Activated CD8-positive, alpha-beta memory T cell treated with anti-CD3 and anti-CD28 coated beads for 48 hours (primary cell): ENCODE data around the gene SEPHS1.

ENCODE experiments used
- DNase-seq, 3 experiments: peaks; one replicate each; pipeline ENCODE4 v3.0.0-alpha.2; 2020; ENCODE audit warnings: low read depth in 2 of 3, low spot score in 2 of 3

SEPHS1 gene

DNA sequence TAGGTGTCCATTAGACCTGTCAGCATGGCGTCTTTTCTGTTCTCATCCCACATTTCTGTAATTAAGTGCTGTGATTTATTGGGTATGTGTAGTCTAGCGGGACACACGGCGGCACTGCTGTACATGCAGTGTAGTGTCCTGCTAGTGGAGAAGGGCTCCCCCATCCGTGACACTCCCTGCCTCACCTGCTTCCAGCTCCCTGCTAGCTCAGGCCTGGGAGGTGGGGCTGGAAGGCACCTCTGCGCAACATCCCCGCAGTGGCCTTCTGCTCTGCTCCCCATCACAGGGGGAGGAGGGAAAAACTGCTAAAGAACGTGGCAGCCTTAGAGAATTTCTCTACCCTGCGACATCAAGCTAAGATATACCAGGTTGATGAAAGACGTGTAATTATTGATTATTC, 19.5 kb downstream of the SEPHS1 start:
- no peak for DNase-seq

DNA sequence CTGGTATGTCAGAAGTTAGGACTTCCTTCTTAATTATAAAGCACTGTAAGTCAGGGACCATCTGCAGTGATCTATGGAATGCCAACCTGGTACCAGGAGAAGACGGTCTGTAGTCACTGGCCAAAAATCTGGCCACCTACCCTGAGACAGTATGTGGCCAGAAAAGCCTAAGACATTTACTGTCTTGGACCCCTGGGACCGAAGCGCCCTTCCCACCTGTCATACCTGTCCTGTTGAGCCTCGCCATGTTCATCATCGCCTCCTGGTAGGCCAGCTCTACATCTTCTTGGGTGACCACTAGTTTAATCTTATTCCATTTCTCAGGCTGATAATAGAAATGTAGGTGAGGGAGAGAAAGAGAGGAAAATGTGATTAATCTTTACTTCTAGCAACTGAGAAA, 20.0 kb downstream of the SEPHS1 start:
- DNase-seq, result no peak

DNA sequence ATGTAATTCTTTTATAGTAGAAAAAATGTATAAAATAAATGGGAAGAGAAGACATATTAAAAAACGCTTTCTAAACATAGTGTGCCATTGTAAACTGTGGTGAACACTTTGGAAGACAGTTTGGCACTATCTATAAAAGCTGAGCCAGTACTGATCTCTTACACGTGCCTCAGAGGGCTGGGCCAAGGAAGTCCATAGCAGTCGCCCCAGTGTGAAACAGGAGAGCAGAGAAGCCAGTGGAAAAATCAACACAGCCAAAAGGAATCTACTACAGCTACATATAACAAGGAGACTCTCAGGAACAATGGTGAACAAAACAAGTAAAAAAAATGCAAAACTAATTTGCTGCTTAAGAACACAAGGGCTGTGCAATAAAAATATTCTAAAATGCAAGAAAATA, 20.6 kb downstream of the SEPHS1 start:
- no peak for DNase-seq

DNA sequence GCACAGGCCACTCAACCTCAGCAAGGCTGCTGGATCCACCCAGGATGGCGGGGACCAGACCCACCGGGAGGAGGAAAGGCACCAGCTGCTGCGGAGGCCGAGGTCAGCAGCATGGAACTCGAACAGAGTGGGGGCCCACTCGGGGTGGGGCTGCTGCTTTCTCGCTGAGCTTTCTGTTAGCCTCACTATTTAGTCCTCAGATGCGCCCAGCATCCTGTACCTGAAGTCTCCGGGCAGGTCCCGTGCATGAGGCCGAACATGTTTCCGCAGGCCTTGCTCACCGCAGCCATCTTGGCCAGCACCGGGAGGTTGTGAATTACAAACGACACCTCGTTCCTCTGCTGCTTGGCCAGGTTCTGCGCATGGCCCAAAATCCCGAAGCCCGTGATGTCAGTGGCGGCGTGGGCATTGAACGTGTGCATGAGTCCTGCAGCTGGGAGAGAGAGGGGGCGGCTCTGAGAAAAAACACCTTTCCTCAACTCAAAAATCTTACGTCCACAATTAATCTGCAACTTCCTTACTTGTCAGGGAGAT, 25.4 kb downstream of the SEPHS1 start:
- no peak for DNase-seq

DNA sequence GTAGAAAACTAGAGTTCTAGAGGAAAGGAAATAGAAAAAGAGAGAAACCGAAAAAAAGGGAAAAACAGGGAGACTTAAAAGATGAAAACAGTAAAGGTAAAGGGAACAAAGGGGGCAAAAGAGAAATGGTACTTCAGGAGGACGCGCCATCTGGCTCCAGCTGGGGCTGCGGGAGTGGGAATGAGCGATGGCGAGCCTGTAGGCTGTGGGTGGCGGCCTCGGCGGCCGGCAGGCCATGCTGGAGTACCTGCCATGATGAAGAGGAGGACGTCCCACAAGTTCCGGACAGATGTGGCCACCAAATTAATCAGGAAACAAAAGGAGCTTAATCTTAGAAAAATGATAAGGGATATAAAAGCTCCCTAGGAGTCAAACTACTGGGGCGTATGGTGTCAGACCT, 26.5 kb downstream of the SEPHS1 start:
- DNase-seq, result no peak

DNA sequence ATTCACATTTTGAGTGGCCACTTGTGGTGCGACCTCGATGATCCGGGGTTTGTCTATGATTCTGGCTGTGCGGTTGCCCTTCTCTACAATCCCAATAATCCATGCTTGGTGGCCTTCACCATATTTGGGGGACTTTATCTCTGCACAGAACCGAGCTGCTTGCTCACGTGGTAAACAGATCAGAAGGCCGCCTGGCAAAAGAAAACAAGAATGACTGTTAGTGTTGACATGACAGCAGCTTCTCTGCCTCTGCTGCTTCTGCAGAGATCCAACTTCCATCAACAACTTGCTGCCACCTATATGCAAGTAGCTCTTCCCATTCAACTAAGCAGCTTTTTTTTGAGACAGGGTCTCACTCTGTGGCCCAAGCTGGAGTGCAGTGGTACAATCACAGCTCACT, 28.9 kb downstream of the SEPHS1 start:
- DNase-seq, result no peak

DNA sequence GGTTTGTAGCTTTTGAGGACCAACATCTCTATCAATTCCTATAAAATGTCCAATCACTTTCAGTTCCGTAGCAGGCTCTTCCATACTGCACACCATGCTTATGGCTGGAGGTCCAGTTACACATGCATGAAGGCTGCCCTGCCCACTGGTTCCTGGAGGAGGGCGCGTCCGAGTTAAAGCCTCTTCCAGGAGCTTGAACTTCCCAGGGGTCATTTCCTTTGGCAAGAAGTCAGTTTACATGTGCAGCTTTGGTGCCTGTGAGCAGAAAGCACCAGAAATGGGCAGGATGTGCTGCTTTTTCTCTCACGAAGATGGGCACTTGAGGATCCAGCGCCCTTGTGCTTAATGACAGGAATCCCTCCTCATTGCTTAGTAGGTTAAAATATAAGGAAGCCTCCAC, 30.6 kb downstream of the SEPHS1 start:
- DNase-seq, result no peak

DNA sequence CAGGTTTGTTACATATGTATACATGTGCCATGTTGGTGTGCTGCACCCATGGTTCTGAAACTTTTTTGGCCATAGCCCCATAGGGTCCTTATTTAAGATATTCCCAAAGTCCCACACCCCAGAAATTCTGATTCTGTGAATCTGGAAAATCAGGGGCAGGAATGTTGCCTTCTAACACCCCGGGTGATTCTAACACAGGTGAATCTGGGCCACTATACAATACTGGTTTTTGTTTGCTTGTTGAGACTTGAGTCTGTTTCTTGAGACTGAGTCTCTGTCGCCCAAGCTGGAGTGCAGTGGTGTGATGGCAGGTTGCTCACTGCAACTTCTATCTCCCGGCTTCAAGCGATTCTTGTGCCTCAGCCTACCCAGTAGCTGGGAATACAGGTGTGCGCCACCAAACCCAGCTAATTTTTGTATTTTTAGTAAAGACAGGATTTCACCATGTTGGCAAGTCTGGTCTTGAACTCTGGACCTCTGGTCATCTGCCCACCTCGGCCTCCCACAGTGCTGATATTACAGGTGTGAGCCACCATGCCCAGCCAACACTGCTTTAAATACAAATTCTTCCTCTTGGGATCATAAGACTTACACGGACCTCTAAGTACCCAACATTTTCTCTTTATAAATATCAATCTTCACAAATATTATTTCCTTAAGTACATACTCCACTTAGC, 31.3 kb downstream of the SEPHS1 start:
- no peak for DNase-seq

DNA sequence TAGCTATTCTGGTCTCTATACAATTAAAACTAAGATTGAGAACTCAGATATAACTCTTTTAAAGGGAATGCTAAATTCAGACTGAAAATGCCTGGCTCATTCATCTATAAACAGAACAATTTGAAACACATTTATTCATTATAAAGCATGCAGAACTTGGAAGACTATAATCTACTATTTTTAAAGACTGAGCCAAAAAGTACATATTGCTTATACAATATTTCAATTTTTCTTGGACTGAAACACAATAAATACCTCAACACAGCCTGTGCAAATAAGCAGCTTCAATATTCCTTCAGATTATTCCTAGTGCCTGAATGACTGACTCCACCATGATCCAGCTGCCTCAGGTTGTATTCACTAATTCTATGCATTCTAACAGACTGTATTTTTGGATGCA, 32.7 kb downstream of the SEPHS1 start:
- DNase-seq, result no peak

DNA sequence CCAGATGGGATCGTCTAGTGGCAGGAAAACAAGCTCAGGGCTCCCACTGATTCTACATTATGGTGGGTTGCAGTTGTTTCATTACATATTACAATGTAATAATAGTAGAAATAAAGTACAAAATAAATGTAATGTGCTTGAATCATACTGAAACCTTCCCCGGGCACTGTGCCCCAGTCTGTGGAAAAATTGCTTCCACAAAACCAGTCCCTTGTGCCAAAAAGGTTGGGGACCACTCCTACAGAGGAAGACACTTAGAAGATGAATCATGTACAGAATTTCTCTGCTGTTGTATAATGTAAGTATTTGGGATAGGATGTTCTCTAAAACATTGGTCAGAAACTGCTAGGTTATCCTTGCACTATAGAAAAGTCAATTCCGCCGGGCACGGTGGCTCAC, 36.9 kb downstream of the SEPHS1 start:
- DNase-seq, result no peak

DNA sequence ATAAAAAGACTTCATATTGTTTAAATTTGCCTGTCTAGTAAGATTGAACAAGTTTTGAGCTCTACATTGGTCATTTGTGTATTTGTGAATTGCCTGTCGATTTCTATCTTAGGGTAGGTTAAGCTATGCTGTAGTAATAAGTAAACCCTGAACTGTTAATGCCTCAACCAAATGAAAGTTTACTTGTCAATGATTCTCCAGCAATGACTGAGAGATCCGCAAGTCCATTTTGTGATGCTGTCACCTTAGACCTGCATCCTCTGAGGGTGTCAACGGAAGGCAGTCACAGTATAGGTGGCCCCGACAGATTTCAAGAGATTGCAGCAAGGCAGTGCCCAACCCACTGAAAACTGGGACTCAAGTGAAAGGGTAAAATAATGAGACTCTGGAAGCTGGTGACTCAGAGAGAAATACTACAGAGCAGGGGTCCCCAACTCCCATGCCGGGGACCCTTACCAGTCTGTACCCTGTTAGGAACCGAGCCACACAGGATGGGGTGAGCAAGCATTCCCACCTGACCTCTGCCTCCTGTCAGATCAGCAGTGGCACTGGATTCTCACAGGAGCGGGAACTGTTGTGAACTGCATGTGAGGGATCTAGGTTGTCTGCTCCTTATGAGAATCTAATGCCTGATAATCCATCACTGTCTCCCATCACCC, 37.4 kb downstream of the SEPHS1 start:
- no peak for DNase-seq

DNA sequence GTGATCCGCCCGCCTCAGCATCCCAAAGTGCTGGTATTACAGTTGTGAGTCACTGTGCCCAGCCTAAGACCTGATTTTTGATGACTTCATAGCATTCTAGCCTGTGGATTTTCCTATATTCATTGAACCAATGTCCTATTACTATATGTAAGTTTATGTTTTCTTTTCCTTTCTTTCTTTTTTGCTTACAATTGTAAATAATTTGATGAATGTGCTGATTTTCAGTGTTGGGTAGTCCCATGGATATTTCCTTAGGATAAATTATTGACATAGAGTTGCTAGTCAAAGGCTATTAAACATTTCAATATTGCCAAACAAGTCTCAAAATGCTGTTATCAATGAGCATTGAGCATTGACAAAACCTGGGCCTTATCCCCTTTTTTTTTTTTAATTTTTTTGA, 38.3 kb downstream of the SEPHS1 start:
- no peak for DNase-seq

DNA sequence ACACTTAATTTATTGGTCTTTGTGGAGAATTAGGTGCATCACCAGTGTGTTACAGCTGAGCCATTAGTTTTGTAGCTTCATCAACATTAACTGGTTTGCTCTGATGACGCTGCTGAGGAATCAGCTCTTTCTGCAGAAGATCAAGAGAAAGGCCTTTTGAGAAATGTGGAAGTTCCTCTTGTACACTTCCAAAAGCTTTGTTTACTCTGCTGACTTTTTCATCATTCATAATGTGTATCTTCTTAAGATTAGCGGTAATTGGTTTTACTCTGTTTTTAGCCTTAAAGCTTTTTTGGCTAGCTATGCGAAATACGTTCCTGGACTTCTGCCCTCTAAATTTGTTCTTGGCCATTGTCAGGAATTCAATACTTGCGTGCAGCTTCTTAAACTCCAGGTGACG, 40.0 kb downstream of the SEPHS1 start:
- no peak for DNase-seq

DNA sequence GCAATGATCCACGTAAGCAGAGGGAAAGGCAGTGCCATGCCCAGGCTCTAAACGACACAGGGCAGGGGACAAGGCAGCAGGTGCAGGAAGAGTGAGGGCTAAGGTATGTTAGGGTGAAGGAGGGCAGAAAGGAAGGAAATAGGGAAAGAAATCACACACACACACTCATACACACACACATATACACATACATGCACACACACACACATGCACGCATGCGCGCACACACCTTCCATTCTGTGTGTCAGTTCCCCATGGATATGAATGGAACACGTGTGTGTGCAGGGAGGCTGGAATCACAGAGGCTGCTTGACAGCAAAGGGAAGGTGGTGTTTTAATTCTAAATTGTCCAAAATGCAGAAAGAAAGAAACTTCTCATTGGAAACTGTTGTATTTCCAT, 42.0 kb downstream of the SEPHS1 start:
- no peak for DNase-seq

DNA sequence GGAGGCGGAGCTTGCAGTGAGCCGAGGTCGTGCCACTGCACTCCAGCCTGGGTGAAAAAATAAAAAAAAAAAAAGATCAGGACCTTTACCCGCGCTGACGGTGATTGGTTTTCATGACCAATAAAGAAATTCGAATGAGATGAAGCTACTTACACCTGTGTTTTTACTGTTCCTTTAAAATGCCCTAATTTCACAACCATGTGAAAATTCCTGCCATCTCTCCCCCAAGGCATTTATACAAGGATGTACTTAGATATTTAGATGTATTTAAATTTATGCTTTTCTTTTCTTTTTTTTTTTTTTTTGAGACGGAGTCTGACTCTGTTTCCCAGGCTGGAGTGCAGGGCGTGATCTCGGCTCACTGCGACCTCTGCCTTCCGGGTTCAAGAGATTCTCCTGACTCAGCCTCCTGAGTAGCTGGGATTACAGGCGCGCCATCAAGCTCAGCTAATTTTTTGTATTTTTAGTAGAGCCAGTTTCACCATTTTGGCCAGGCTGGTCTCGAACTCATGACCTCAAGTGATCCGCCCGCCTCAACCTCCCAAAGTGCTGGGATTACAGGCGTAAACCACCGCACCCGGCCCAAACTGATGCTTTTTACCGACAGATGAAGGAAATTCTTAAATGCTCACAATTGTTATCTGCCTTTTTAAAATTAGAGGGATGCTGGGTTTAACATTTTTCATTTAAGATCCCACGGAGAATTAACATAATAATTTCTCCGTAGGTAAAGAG, 45.1 kb downstream of the SEPHS1 start:
- DNase-seq, result no peak

DNA sequence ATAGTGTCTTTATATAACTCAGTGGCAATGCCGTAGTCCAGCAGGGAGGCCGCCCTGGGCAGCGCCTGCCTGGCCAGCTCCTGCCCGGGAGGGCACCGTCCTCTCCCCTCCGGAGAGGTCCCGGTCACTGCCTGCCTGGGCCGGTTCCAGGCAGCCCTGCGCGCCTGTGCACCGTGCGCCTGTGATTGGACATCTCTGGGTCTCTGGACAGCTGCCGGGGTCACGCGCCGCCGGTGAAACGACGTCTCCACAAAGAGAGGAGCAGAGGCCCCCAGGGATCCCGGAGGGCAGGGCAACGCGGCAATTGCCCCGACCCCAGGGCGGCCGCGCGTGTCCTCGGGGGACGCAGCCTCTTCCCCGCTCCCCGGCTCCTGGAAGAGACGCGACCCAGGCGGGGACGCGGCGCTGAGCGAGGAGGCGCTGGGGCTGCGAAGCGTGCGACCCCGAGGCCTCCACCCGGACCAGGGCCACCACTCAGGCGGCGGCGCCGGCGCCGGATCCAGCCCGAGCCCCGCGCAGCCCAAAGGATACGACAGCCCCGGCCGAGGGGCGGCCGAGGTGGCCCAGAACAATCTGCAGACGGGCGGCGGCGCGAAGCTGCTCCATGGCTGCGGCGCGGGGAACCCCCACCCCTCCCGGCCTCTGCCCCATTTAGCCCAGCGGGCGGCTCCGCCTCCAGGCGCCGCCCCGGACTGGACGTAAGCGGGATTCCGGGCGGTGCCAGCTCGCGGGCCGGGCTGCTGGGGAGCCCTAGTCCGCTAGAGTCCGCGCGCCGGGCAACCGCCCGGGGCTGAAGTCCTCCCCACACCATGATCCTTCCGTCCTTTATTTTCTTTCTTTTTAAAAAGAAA, 48.4 kb downstream of the SEPHS1 start, which contains the start of gene PHYH:
Gene PHYH (minus strand): TSS at position 628 of the 851 bp plus-strand sequence. CDS start 22 bp downstream, at position 606.
- DNase-seq, result peak; percentile 42 to 60 (median 54)

DNA sequence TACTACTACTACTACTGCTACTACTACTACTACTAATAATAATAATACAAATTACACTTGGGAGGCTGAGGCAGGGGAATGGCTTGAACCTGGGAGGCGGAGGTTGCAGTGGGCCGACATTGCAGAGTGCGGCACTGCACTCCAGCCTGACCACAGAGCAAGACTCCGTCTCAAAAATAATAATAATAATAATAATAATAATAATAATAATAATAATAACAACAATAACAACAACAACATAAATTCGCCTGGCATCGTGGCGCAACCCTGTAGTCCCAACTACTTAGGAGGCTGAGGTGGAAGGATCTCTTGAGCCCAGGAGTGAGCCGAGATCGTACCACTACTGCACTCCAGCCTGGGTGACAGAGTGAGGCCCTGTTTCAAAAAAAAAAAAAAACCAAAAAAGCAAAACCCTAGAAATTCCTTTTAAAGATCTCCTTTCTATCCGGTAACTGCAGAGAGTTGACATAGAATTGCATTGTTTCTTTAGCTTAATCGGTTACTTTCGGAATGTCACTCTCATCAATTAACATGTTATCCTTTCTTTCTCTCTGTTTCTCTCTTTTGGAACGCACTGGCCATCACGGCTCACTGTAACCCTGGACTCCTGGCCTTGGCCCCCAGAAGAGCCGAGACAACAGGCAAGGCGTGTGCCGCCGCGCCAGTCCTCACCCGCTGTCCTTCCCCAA, 49.2 kb downstream of the SEPHS1 start:
- DNase-seq, result no peak

DNA sequence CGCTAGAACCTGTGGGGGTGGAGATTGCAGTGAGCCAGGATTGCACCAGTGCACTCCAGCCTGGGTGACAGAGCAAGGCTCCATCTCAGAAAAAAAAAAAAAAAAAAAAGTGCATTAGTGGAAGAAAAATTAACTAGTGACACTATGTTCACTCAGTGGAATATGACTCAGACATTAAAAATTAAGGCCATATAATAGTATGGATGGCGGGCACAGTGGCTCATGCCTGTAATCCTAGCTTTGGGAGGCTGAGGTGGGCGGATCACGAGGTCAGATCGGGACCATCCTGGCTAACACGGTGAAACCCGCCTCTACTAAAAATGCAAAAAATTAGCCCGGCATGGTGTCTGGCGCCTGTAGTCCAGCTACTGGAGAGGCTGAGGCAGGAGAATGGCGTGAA, 51.6 kb downstream of the SEPHS1 start:
- DNase-seq, result no peak

DNA sequence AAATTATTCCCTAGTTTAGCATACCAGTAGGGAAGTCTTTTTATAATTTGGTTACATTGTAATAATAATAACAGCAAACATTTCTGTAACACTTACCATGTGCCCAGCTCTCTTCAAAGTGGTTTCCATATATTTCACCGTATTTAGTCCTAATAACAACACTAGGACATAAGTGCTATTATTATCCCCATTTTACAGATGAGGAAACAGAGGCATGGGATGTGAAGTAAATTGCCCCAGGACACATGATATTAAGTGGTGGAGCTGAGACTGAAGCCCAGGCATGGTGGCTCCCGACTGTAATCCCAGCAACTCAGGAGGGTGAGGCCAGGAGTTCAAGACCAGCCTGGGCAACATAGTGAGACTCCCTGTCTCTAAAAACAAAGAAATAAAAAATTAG, 53.3 kb downstream of the SEPHS1 start:
- DNase-seq, result no peak
